ENCODE measurements around the gene SOS2. TPM values are rescaled to one million over a fixed set of nuclear protein-coding genes. Genes with fewer than 3 reads are reported as not detected.

SOS2 gene
- total and polyA plus RNA-seq, 4 donors, result 3.1 to 20.1 (median 9.1) TPM

DNA sequence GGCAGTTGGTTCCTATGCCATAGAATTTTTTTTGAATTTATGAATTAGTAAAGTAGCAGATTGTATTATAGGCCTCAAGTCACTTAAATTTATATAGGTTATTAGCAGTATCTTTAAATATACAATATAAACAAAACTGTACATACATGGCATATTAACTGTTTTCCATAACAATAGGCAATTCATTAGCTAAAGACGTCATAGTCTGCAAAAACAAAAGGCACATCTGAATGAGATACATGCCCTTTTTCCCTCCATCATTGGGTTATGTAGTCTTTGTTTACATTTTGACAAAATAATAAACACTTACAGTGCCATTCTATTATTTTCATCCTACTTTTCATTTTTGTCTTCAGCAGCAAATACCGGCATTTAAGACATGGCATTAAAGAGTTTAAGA, 113.9 kb downstream of the SOS2 start:
- peaks cover 0 to 13% (median 2%) of the 10 kb centered on the region in 4 donors for H3K36me3 ChIP-seq (ENCODE audit: control insufficient read depth in 4 of 4, insufficient read depth in 3 of 4, low read depth in 1 of 4, low read length in 3 of 4)
- no peak overlapping the region for H3K4me3 ChIP-seq (ENCODE audit: low read depth in 1 of 3, low read length in 3 of 3)
- TF ChIP-seq FOXA2 (IDR thresholded peaks at IDR 0.05), result no peak
- TF ChIP-seq JUND (IDR thresholded peaks at IDR 0.05), result no peak
- no peak for TF ChIP-seq RXRA (IDR thresholded peaks at IDR 0.05)
- TF ChIP-seq, protein P1, sequence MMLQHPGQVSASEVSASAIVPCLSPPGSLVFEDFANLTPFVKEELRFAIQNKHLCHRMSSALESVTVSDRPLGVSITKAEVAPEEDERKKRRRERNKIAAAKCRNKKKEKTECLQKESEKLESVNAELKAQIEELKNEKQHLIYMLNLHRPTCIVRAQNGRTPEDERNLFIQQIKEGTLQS (IDR thresholded peaks at IDR 0.05), result no peak
- no peak for TF ChIP-seq YY1 (IDR thresholded peaks at IDR 0.05)
- TF ChIP-seq EGR1 (IDR thresholded peaks at IDR 0.05; ENCODE audit: low read depth in 2 of 2), result no peak
- TF ChIP-seq, protein P2, sequence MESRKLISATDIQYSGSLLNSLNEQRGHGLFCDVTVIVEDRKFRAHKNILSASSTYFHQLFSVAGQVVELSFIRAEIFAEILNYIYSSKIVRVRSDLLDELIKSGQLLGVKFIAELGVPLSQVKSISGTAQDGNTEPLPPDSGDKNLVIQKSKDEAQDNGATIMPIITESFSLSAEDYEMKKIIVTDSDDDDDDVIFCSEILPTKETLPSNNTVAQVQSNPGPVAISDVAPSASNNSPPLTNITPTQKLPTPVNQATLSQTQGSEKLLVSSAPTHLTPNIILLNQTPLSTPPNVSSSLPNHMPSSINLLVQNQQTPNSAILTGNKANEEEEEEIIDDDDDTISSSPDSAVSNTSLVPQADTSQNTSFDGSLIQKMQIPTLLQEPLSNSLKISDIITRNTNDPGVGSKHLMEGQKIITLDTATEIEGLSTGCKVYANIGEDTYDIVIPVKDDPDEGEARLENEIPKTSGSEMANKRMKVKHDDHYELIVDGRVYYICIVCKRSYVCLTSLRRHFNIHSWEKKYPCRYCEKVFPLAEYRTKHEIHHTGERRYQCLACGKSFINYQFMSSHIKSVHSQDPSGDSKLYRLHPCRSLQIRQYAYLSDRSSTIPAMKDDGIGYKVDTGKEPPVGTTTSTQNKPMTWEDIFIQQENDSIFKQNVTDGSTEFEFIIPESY (IDR thresholded peaks at IDR 0.05), result no peak
- TF ChIP-seq NR2F2 (IDR thresholded peaks at IDR 0.05), result no peak
- TF ChIP-seq, protein P3, sequence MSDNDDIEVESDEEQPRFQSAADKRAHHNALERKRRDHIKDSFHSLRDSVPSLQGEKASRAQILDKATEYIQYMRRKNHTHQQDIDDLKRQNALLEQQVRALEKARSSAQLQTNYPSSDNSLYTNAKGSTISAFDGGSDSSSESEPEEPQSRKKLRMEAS (IDR thresholded peaks at IDR 0.05), result no peak
- TF ChIP-seq, protein P4, sequence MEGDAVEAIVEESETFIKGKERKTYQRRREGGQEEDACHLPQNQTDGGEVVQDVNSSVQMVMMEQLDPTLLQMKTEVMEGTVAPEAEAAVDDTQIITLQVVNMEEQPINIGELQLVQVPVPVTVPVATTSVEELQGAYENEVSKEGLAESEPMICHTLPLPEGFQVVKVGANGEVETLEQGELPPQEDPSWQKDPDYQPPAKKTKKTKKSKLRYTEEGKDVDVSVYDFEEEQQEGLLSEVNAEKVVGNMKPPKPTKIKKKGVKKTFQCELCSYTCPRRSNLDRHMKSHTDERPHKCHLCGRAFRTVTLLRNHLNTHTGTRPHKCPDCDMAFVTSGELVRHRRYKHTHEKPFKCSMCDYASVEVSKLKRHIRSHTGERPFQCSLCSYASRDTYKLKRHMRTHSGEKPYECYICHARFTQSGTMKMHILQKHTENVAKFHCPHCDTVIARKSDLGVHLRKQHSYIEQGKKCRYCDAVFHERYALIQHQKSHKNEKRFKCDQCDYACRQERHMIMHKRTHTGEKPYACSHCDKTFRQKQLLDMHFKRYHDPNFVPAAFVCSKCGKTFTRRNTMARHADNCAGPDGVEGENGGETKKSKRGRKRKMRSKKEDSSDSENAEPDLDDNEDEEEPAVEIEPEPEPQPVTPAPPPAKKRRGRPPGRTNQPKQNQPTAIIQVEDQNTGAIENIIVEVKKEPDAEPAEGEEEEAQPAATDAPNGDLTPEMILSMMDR (IDR thresholded peaks at IDR 0.05; ENCODE audit: low read depth, low read length, missing input control), result no peak
- no peaks in the 10 kb centered on the region for H3K9me3 ChIP-seq (ENCODE audit: control insufficient read depth in 4 of 4, low read length in 3 of 4)
- DNase-seq (ENCODE audit: low spot score), result no peak
- no peak overlapping the region for H3K27ac ChIP-seq (ENCODE audit: low read depth in 1 of 2, low read length in 2 of 2)
- no peaks in the 10 kb centered on the region for H3K27me3 ChIP-seq (ENCODE audit: control insufficient read depth in 4 of 4, insufficient read depth in 4 of 4, low read length in 3 of 4)
- peaks cover 2 to 16% (median 12%) of the 10 kb centered on the region in 4 donors for H3K4me1 ChIP-seq (ENCODE audit: control insufficient read depth in 4 of 4, insufficient read depth in 4 of 4, low read length in 3 of 4)
- H3K9ac ChIP-seq (ENCODE audit: low read depth in 1 of 2, low read length in 2 of 2), result no peak overlapping the region
- 95% methylated on average over 2 of the region's 2 CpGs for WGBS

DNA sequence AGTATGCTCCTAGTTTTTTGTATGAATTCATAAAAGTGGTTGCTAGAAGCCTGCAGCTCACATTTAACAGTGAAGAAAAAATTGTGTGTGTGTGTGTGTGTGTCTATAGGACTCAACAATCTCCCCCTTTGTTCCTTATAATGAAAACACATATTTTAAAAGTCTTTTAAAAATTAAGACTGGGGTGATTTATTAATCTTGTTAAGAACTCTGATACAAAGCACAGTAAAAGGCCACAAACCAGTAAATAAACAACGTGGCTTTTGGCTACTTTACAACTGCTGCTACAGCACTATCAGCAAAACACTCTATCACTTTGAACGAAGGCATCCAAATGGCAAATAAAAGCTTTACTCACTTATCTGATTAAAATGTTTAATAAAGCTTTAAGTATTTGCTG, 114.4 kb downstream of the SOS2 start:
- Histone ChIP-seq H3K9me3 (ENCODE audit: control insufficient read depth in 4 of 4, low read length in 3 of 4) (no peaks in the 10 kb centered on the region), H3K27ac (ENCODE audit: low read depth in 1 of 2, low read length in 2 of 2) (peak overlapping the region; percentile 90), H3K9ac (ENCODE audit: low read depth in 1 of 2, low read length in 2 of 2) (peak overlapping the region; percentile 65 to 98), H3K36me3 (ENCODE audit: control insufficient read depth in 4 of 4, insufficient read depth in 3 of 4, low read depth in 1 of 4, low read length in 3 of 4) (peaks cover 0 to 18% (median 4%) of the 10 kb centered on the region in 4 donors), H3K4me1 (ENCODE audit: control insufficient read depth in 4 of 4, insufficient read depth in 4 of 4, low read length in 3 of 4) (peaks cover 2 to 16% (median 12%) of the 10 kb centered on the region in 4 donors), H3K4me3 (ENCODE audit: low read depth in 1 of 3, low read length in 3 of 3) (peak overlapping the region in 2 of 3 donors; percentile 72 to 73), H3K27me3 (ENCODE audit: control insufficient read depth in 4 of 4, insufficient read depth in 4 of 4, low read length in 3 of 4) (no peaks in the 10 kb centered on the region)
- no peak for DNase-seq (ENCODE audit: low spot score)
- WGBS, result 10% methylated on average over 2 of the region's 2 CpGs
- no peak for TF ChIP-seq RXRA (IDR thresholded peaks at IDR 0.05)
- TF ChIP-seq SP1 (IDR thresholded peaks at IDR 0.05), result no peak
- no peak for TF ChIP-seq RAD21 (IDR thresholded peaks at IDR 0.05)

DNA sequence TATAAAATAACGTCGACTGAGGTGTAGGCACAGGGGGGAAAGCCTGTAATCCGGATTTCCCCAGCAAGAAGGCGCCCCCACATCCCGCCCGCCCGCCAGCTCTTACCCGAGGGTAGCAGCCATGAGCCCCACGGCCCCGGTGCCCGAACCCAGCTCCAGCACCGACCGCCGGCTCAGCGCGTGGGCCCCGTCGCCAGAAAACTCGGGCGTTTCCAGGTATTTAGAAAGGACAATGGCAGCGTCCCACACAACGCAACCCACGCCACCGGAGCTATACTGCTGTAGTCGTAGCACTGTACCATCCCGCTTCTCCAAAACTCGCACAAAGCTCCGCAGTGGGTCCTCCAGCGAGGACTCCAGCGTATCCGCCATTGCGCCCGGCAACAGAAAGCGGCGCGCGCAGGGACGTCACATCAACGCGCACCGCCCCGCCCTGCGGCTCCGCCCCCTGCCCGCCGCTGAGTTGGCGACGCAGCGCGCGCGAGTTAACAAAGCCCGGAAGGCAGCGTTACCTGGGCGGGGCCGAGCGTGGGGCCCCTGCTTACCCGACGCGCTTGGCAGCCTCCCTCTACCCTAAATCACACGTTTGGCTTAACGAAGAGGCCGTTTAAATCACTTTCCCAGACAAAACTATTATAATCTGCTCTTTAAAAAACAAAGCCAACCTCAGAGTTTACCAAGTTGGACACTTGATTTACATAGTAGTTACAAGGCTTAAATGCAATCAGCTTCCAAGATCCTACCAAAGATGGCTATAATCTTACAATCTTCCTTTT, 115.0 kb downstream of the SOS2 start, which contains the start of gene VCPKMT:
TSS of gene VCPKMT (minus strand) at position 392 of the 776 bp plus-strand sequence. CDS start at position 372, 20 bp downstream.
- H3K9me3 ChIP-seq (ENCODE audit: control insufficient read depth in 4 of 4, low read length in 3 of 4), result no peaks in the 10 kb centered on the region
- H3K27ac ChIP-seq (ENCODE audit: low read depth in 1 of 2, low read length in 2 of 2), result peak within 1 kb of the TSS; percentile 90
- under 1% methylated on average over 63 of the region's 63 CpGs for WGBS
- peak within 1 kb of the TSS; percentile 96 to 98 for H3K9ac ChIP-seq (ENCODE audit: low read depth in 1 of 2, low read length in 2 of 2)
- peak within 1 kb of the TSS; percentile 72 to 98 (median 73) for H3K4me3 ChIP-seq (ENCODE audit: low read depth in 1 of 3, low read length in 3 of 3)
- DNase-seq (ENCODE audit: low spot score), result peak; percentile 96
- peaks cover 0 to 24% (median 6%) of the 10 kb centered on the region in 4 donors for H3K36me3 ChIP-seq (ENCODE audit: control insufficient read depth in 4 of 4, insufficient read depth in 3 of 4, low read depth in 1 of 4, low read length in 3 of 4)
- H3K27me3 ChIP-seq (ENCODE audit: control insufficient read depth in 4 of 4, insufficient read depth in 4 of 4, low read length in 3 of 4), result no peaks in the 10 kb centered on the region
- H3K4me1 ChIP-seq (ENCODE audit: control insufficient read depth in 4 of 4, insufficient read depth in 4 of 4, low read length in 3 of 4), result peaks cover 2 to 16% (median 12%) of the 10 kb centered on the region in 4 donors
- TF ChIP-seq SP1 (IDR thresholded peaks at IDR 0.05) (peak; percentile 64), EGR1 (IDR thresholded peaks at IDR 0.05; ENCODE audit: low read depth in 2 of 2) (peak in 1 of 2 donors; percentile 16), JUND (IDR thresholded peaks at IDR 0.05) (no peak), FOXA1 (IDR thresholded peaks at IDR 0.05) (no peak), GABPA (IDR thresholded peaks at IDR 0.05 in 1 of 2, conservative IDR thresholded peaks at IDR 0.05 in 1 of 2) (peak in 1 of 2 donors; percentile 58), TAF1 (conservative IDR thresholded peaks at IDR 0.05) (peak; percentile 36), HNF4A (conservative IDR thresholded peaks at IDR 0.05) (no peak)
- TF ChIP-seq, protein P3 (IDR thresholded peaks at IDR 0.05), result no peak
- TF ChIP-seq, protein P1 (IDR thresholded peaks at IDR 0.05), result no peak
- TF ChIP-seq, protein P5, sequence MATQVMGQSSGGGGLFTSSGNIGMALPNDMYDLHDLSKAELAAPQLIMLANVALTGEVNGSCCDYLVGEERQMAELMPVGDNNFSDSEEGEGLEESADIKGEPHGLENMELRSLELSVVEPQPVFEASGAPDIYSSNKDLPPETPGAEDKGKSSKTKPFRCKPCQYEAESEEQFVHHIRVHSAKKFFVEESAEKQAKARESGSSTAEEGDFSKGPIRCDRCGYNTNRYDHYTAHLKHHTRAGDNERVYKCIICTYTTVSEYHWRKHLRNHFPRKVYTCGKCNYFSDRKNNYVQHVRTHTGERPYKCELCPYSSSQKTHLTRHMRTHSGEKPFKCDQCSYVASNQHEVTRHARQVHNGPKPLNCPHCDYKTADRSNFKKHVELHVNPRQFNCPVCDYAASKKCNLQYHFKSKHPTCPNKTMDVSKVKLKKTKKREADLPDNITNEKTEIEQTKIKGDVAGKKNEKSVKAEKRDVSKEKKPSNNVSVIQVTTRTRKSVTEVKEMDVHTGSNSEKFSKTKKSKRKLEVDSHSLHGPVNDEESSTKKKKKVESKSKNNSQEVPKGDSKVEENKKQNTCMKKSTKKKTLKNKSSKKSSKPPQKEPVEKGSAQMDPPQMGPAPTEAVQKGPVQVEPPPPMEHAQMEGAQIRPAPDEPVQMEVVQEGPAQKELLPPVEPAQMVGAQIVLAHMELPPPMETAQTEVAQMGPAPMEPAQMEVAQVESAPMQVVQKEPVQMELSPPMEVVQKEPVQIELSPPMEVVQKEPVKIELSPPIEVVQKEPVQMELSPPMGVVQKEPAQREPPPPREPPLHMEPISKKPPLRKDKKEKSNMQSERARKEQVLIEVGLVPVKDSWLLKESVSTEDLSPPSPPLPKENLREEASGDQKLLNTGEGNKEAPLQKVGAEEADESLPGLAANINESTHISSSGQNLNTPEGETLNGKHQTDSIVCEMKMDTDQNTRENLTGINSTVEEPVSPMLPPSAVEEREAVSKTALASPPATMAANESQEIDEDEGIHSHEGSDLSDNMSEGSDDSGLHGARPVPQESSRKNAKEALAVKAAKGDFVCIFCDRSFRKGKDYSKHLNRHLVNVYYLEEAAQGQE (IDR thresholded peaks at IDR 0.05), result peak; percentile 75
